LNCAP (cell line): ENCODE results near the gene CDKAL1.

ENCODE experiments used
- CTCF ChIP-seq: fragments of 450-650 bp; IDR thresholded peaks from 2 replicates; pipeline ENCODE4 v1.5.1; 2017; ENCODE audit warnings: mild to moderate bottlenecking

CDKAL1 gene

GRCh38 chr6:21033575-21034026 is 499.3 kb downstream of the CDKAL1 start:
- no peak for TF ChIP-seq CTCF

- no peak for TF ChIP-seq CTCF
Observed at GRCh38 chr6:21034345-21034744, 500.1 kb downstream of the CDKAL1 start.

- no peak for TF ChIP-seq CTCF
Observed at GRCh38 chr6:21037453-21037852, 503.2 kb downstream of the CDKAL1 start.

- no peak for TF ChIP-seq CTCF
Observed at GRCh38 chr6:21039926-21040325, 505.7 kb downstream of the CDKAL1 start.

GRCh38 chr6:21045135-21045700 is 511.0 kb downstream of the CDKAL1 start:
- no peak for TF ChIP-seq CTCF

- no peak for TF ChIP-seq CTCF
Observed at GRCh38 chr6:21046276-21046675, 512.0 kb downstream of the CDKAL1 start.

GRCh38 chr6:21048047-21048446 is 513.8 kb downstream of the CDKAL1 start:
- no peak for TF ChIP-seq CTCF

- TF ChIP-seq CTCF: no peak
Observed at GRCh38 chr6:21049148-21049547, 514.9 kb downstream of the CDKAL1 start.
